Tibial nerve (tissue), 4 donors: ENCODE results near the gene CLEC9A. TPM values are rescaled to one million over a fixed set of nuclear protein-coding genes. Genes with fewer than 3 reads are reported as not detected.

ENCODE experiments used
- DNase-seq, 2 donors: peaks; one replicate each; pipeline ENCODE4 v3.0.0-alpha.2; 2019; ENCODE audit warnings: low spot score in 2 of 2
- H3K27ac ChIP-seq, 4 donors: fragments of 200-600 bp; sonication (generic) in 3 of 4; one replicate each; pipeline ENCODE4 v1.5.1; 2017 to 2019; ENCODE audit warnings: mild to moderate bottlenecking in 1 of 4
- H3K27me3 ChIP-seq, 2 donors: fragments of 200-600 bp; sonication (generic) in 1 of 2; one replicate each; pipeline versions ENCODE4 v1.5.1 to v1.6.0; 2017 to 2019
- H3K36me3 ChIP-seq, 3 donors: fragments of 200-600 bp; sonication (generic); one replicate each; pipeline ENCODE4 v1.5.1; 2018 to 2019
- H3K4me1 ChIP-seq, 4 donors: fragments of 200-600 bp; sonication (generic) in 3 of 4; one replicate each; pipeline ENCODE4 v1.5.1; 2017 to 2019
- H3K4me3 ChIP-seq, 4 donors: fragments of 200-600 bp; sonication (generic) in 3 of 4; one replicate each; pipeline ENCODE4 v1.5.1; 2017 to 2019; ENCODE audit warnings: mild to moderate bottlenecking in 1 of 4, moderate library complexity in 1 of 4
- H3K9me3 ChIP-seq, 4 donors: fragments of 200-600 bp; sonication (generic) in 3 of 4; one replicate each; pipeline ENCODE4 v1.5.1; 2017 to 2019
- EP300 ChIP-seq, 2 donors: sonication (generic); formaldehyde crosslinking; IDR thresholded peaks; one replicate each; pipeline ENCODE4 v1.6.1; 2017; ENCODE audit warnings: antibody characterized with exemption in 2 of 2, mild to moderate bottlenecking in 1 of 2
- POLR2A ChIP-seq, 2 donors: fragments of 450-650 bp; IDR thresholded peaks; one replicate each; pipeline ENCODE4 v1.6.1; 2017; ENCODE audit warnings: antibody characterized with exemption in 2 of 2, mild to moderate bottlenecking in 2 of 2, moderate library complexity in 2 of 2
- WGBS, 2 donors: methylation state at CpG; one replicate each; pipeline ENCODE4 v1.1.5; 2018; 5-methylcytosine and 5-hydroxymethylcytosine counted together
- total RNA-seq, 4 donors: library from RNA; depleted of rRNA; stranded (reverse); fragments of >200 nt; gene quantifications; one replicate each; pipeline ENCODE4 v1.1.0, GENCODE V29; 2016
- TF ChIP-seq, protein P1 (sequence below), 5 experiments: fragments of 200-600 bp in 3 of 5; fragments of 450-650 bp in 2 of 5; sonication (generic) in 3 of 5; IDR thresholded peaks; one replicate each; pipeline ENCODE4 v1.5.1; 2016 to 2019; ENCODE audit warnings: antibody characterized with exemption in 5 of 5, mild to moderate bottlenecking in 3 of 5, moderate library complexity in 2 of 5

Gene CLEC9A
- under 1 TPM in 1 of 4 donors, not detected in 3; 0.21 TPM for total RNA-seq

DNA sequence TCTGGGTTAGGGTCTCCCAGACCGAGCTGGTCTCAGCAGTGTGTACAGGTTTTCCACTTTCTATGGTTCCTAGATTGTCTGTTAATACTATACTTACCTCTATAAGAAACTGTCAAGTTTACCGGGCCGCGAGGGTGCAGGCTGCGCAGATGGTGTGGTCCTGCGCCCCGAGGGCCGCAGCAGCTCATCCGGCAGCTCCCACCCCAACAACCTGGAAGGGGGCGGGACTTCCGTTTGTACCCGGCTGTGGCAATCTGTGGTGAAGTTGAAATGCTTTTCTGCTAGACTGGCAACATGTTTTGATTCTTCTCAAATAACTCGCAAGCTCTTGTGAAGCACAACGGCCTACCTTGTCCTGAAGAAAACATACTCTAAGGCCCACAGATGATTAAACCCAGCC lies at the start of gene CLEC9A:
CLEC9A (plus strand) TSS at position 237 of the 400 bp plus-strand sequence. CDS start 22,006 bp downstream, outside the sequence.
- Histone ChIP-seq H3K9me3 (no peaks in the 10 kb centered on the region), H3K4me3 (no peak within 1 kb of the TSS), H3K4me1 (no peaks in the 10 kb centered on the region), H3K36me3 (no peaks in the 10 kb centered on the region), H3K27ac (no peak within 1 kb of the TSS), H3K27me3 (no peaks in the 10 kb centered on the region)
- TF ChIP-seq, protein P1, sequence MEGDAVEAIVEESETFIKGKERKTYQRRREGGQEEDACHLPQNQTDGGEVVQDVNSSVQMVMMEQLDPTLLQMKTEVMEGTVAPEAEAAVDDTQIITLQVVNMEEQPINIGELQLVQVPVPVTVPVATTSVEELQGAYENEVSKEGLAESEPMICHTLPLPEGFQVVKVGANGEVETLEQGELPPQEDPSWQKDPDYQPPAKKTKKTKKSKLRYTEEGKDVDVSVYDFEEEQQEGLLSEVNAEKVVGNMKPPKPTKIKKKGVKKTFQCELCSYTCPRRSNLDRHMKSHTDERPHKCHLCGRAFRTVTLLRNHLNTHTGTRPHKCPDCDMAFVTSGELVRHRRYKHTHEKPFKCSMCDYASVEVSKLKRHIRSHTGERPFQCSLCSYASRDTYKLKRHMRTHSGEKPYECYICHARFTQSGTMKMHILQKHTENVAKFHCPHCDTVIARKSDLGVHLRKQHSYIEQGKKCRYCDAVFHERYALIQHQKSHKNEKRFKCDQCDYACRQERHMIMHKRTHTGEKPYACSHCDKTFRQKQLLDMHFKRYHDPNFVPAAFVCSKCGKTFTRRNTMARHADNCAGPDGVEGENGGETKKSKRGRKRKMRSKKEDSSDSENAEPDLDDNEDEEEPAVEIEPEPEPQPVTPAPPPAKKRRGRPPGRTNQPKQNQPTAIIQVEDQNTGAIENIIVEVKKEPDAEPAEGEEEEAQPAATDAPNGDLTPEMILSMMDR (IDR thresholded peaks at IDR 0.05) = no peak
- WGBS, 2 donors = 94% methylated on average over 14 of the region's 14 CpGs
- DNase-seq = no peak

DNA sequence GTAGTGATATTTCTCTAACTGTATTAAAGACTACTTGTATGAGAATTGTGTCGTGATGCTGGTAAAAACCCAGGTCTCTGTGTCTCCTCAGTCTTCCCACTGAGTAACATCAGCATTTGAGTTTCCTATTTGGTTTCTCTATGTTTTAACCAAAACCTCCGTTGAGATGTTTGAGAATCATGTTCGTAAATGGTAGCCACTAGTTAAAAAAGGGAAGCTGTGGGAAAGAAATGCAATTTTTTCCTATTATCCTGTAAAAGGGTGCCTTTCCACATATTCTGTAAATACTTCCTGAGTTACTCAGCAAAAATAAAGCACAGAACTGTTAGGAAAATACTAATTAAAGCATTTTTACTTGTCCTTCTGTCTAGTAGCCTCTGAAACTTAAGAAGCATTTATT lies 38.6 kb upstream of the CLEC9A start:
- no peak overlapping the region for H3K27ac ChIP-seq
- no peaks in the 10 kb centered on the region for H3K4me1 ChIP-seq
- TF ChIP-seq EP300 (IDR thresholded peaks at IDR 0.05) (no peak), POLR2A (IDR thresholded peaks at IDR 0.05) (no peak)
- TF ChIP-seq, protein P1 (IDR thresholded peaks at IDR 0.05) = no peak
- 61 to 69% methylated on average over 3 of the region's 3 CpGs for WGBS, 2 donors
- H3K9me3 ChIP-seq = no peaks in the 10 kb centered on the region
- no peak overlapping the region for H3K4me3 ChIP-seq
- H3K27me3 ChIP-seq = no peaks in the 10 kb centered on the region
- no peaks in the 10 kb centered on the region for H3K36me3 ChIP-seq
- no peak for DNase-seq

DNA sequence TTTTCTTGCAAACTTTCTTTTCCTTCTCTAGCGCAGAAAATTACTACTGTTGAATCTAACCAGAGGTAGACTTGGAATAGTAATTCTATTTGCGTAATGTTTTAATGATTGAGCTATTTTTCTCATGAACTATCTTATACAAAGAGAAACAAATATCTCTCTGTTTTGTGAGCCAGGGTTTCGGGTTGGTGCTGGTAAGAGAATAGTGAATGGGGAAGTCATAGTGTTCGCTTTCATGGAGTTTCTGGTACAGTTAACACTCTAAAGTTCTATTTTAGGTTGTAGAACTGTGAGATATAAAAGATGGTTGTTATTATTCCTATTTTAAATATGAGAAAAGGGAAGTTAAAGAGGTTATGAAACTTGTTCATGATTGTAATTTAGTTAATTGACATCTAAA lies 38.2 kb upstream of the CLEC9A start:
- Histone ChIP-seq H3K4me1 (no peaks in the 10 kb centered on the region), H3K4me3 (no peak overlapping the region), H3K27ac (no peak overlapping the region), H3K27me3 (no peaks in the 10 kb centered on the region), H3K9me3 (no peaks in the 10 kb centered on the region), H3K36me3 (no peaks in the 10 kb centered on the region)
- WGBS, 2 donors = 47 to 54% methylated on average over 4 of the region's 4 CpGs
- TF ChIP-seq EP300 (IDR thresholded peaks at IDR 0.05) = no peak
- TF ChIP-seq, protein P1 (IDR thresholded peaks at IDR 0.05) = no peak
- no peak for TF ChIP-seq POLR2A (IDR thresholded peaks at IDR 0.05)
- no peak for DNase-seq

DNA sequence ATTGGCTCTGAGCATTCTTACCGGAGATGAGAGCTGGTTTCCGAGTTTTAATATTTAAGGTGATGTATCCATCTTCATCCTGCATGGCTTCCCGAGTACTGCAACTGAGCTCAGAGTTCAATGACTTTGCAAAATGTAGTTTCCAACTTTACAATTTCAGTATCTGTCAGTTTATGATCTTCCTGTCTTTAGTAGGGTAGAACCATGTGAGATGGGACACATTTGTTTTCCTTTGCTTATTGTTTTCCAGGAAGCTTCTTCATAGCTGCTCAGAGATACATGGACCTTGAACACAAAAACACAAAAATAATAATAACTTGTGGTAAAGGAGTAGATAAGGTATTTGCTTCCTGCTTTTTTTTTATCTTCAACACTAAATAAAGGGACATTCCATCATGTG lies 31.5 kb upstream of the CLEC9A start, which contains the start of gene CLEC1B:
CLEC1B (minus strand) TSS at position 106 of the 400 bp plus-strand sequence; CDS start at position 85, 21 bp downstream.
- Histone ChIP-seq H3K4me1 (no peaks in the 10 kb centered on the region), H3K36me3 (no peaks in the 10 kb centered on the region), H3K27me3 (no peaks in the 10 kb centered on the region), H3K27ac (no peak within 1 kb of the TSS), H3K9me3 (no peaks in the 10 kb centered on the region), H3K4me3 (no peak within 1 kb of the TSS)
- DNase-seq = no peak
- no peak for TF ChIP-seq EP300 (IDR thresholded peaks at IDR 0.05)
- 92% methylated on average over 3 of the region's 3 CpGs for WGBS, 2 donors

DNA sequence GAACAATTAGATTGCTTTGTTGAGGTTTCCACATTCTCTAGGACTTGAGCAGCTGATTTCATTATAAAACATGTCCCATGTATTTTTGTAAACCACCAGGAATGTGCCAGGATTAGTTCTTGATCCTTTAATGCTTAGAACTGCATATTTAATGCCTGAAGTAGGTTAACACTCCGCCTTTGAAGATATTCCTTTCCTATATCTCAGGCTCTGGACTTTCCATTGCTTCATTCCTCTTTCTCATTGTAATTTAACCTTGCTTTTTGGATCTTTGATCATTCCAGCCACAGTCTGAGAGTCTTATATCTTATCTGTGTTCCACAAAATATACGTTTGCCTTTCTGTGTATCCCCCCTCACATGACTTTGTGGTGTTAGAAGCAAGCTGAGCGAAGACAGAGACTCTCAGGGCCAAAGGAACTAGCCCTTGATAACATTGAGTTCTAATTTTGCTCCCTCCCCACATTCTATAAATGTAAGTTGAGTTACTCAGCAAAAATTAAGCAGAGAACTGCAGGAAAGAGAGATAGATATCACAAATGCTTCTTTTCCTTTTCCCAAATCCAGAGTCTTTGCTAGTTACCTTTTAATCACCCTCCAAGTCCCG lies 29.2 kb upstream of the CLEC9A start:
- TF ChIP-seq EP300 (IDR thresholded peaks at IDR 0.05) = no peak
- no peak for TF ChIP-seq POLR2A (IDR thresholded peaks at IDR 0.05)
- TF ChIP-seq, protein P1 (IDR thresholded peaks at IDR 0.05) = no peak
- WGBS, 2 donors = 86 to 90% methylated on average over 4 of the region's 4 CpGs
- Histone ChIP-seq H3K36me3 (no peaks in the 10 kb centered on the region), H3K27me3 (no peaks in the 10 kb centered on the region), H3K27ac (no peak overlapping the region), H3K4me3 (no peak overlapping the region), H3K4me1 (no peaks in the 10 kb centered on the region), H3K9me3 (peaks cover 0 to 4% (median 0%) of the 10 kb centered on the region in 4 donors)
- no peak for DNase-seq
